CMK (cell line): Measurements from ENCODE around the gene ABTB1.

Experiments used
- DNase-seq: peaks from one replicate; pipeline ENCODE4 v3.0.0-alpha.2; 2010; ENCODE audit warnings: low read depth

ABTB1 gene

GRCh38 chr3:127720985-127721935, 48.5 kb downstream of the ABTB1 start:
- no peak for DNase-seq

- DNase-seq: no peak
Observed at GRCh38 chr3:127722091-127722784, 49.5 kb downstream of the ABTB1 start.

GRCh38 chr3:127723011-127723567, 50.3 kb downstream of the ABTB1 start:
- no peak for DNase-seq

- no peak for DNase-seq
Observed at GRCh38 chr3:127726894-127727293, 54.1 kb downstream of the ABTB1 start.

- DNase-seq: no peak
Observed at GRCh38 chr3:127728417-127729015, 55.8 kb downstream of the ABTB1 start.

GRCh38 chr3:127729556-127730056, 56.9 kb downstream of the ABTB1 start:
- no peak for DNase-seq

- no peak for DNase-seq
Observed at GRCh38 chr3:127730171-127730570, 57.4 kb downstream of the ABTB1 start.
